HEK293 (cell line): ENCODE measurements around the gene ARHGAP6.

Source experiments
- CTCF ChIP-seq: fragments of 450-650 bp; formaldehyde crosslinking; IDR thresholded peaks from 2 replicates; pipeline ENCODE4 v1.5.1; 2016; ENCODE audit warnings: missing biosample characterization, missing genetic modification characterization
- TCF7L2 ChIP-seq: IDR thresholded peaks from 2 replicates; pipeline ENCODE4 v1.6.1; 2011; ENCODE audit warnings: low read depth, mild to moderate bottlenecking, inconsistent platforms, low read length, moderate library complexity, borderline replicate concordance
- ZBTB20 ChIP-seq: fragments of 450-650 bp; formaldehyde crosslinking; IDR thresholded peaks from 2 replicates; pipeline ENCODE4 v1.5.1; 2016; ENCODE audit warnings: missing biosample characterization, missing genetic modification characterization
- ZFP41 ChIP-seq: fragments of 450-650 bp; formaldehyde crosslinking; IDR thresholded peaks from 2 replicates; pipeline ENCODE4 v1.5.1; 2016; ENCODE audit warnings: missing biosample characterization, missing genetic modification characterization, borderline replicate concordance
- ZNF24 ChIP-seq: fragments of 450-650 bp; formaldehyde crosslinking; IDR thresholded peaks from 2 replicates; pipeline ENCODE4 v1.5.1; 2016; ENCODE audit warnings: missing biosample characterization, missing genetic modification characterization
- ZNF274 ChIP-seq, 2 experiments: fragments of 200-500 bp in 1 of 2; fragments of 450-650 bp in 1 of 2; sonication (Bioruptor generic) in 1 of 2; formaldehyde crosslinking in 1 of 2; IDR thresholded peaks; 2 replicates each; pipeline versions ENCODE4 v1.5.1 to v1.6.1; 2014 to 2016; ENCODE audit warnings: borderline replicate concordance in 1 of 2, inconsistent platforms in 1 of 2, low read length in 1 of 2, missing biosample characterization in 1 of 2, missing genetic modification characterization in 1 of 2
- ZNF433 ChIP-seq: fragments of 450-650 bp; formaldehyde crosslinking; IDR thresholded peaks from 2 replicates; pipeline ENCODE4 v1.5.1; 2016; ENCODE audit warnings: missing biosample characterization, missing genetic modification characterization, low read depth
- ZNF658 ChIP-seq: fragments of 450-650 bp; formaldehyde crosslinking; IDR thresholded peaks from 2 replicates; pipeline ENCODE4; 2016; ENCODE audit warnings: missing biosample characterization, missing genetic modification characterization
- ZSCAN18 ChIP-seq: fragments of 450-650 bp; formaldehyde crosslinking; IDR thresholded peaks from 2 replicates; pipeline ENCODE4 v1.5.1; 2016; ENCODE audit warnings: missing biosample characterization, missing genetic modification characterization
- TF ChIP-seq, protein P1 (sequence below): fragments of 450-650 bp; formaldehyde crosslinking; optimal IDR thresholded peaks from 2 replicates; pipeline ENCODE3; 2016; ENCODE audit warnings: missing biosample characterization, mild to moderate bottlenecking, missing genetic modification characterization
- TF ChIP-seq, protein P2 (sequence below): fragments of 450-650 bp; IDR thresholded peaks from 2 replicates; pipeline ENCODE4 v1.5.1; 2018; ENCODE audit warnings: missing biosample characterization, mild to moderate bottlenecking, missing genetic modification characterization
- TF ChIP-seq, protein P3 (sequence below): fragments of 450-650 bp; formaldehyde crosslinking; IDR thresholded peaks from 2 replicates; pipeline ENCODE4 v1.5.1; 2016; ENCODE audit warnings: missing biosample characterization, missing genetic modification characterization

DNA sequence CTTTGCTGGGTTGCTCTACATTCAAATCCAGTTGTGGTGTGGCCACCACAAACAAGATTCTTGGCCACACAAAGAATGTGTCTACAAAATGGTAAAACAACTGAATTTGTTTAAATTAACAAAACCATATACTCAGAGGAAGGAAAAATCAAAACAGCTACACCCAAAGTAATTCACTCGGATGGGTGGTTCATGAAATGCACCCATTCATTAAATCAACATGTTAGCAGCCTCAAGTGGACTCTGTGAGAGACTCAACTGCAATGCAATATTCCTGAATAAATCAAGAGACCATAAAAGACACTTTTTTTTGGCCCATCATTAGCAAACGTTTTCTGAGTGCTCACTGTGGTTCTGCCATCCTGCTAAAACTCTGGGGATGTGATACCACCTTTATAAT is 383.7 kb downstream of the ARHGAP6 start:
- TF ChIP-seq CTCF (tag by site-specific recombination): no peak
- TF ChIP-seq ZFP41 (tag by site-specific recombination): no peak
- no peak for TF ChIP-seq ZNF24 (tag by site-specific recombination)
- no peak for TF ChIP-seq ZNF274 (IDR thresholded peaks at IDR 0.05; ENCODE audit: low read length)
- no peak for TF ChIP-seq ZNF274 (tag by site-specific recombination; IDR thresholded peaks at IDR 0.05; ENCODE audit: borderline replicate concordance)
- no peak for TF ChIP-seq ZNF433 (tag by site-specific recombination)
- TF ChIP-seq, protein P1, sequence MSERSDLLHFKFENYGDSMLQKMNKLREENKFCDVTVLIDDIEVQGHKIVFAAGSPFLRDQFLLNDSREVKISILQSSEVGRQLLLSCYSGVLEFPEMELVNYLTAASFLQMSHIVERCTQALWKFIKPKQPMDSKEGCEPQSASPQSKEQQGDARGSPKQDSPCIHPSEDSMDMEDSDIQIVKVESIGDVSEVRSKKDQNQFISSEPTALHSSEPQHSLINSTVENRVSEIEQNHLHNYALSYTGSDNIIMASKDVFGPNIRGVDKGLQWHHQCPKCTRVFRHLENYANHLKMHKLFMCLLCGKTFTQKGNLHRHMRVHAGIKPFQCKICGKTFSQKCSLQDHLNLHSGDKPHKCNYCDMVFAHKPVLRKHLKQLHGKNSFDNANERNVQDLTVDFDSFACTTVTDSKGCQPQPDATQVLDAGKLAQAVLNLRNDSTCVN: no peak
- TF ChIP-seq ZSCAN18 (tag by site-specific recombination): no peak
- no peak for TF ChIP-seq TCF7L2
- TF ChIP-seq, protein P2, sequence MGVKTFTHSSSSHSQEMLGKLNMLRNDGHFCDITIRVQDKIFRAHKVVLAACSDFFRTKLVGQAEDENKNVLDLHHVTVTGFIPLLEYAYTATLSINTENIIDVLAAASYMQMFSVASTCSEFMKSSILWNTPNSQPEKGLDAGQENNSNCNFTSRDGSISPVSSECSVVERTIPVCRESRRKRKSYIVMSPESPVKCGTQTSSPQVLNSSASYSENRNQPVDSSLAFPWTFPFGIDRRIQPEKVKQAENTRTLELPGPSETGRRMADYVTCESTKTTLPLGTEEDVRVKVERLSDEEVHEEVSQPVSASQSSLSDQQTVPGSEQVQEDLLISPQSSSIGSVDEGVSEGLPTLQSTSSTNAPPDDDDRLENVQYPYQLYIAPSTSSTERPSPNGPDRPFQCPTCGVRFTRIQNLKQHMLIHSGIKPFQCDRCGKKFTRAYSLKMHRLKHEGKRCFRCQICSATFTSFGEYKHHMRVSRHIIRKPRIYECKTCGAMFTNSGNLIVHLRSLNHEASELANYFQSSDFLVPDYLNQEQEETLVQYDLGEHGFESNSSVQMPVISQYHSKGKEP (tag by site-specific recombination): no peak
- TF ChIP-seq ZBTB20 (tag by site-specific recombination): no peak
- no peak for TF ChIP-seq ZNF658 (tag by site-specific recombination)
- TF ChIP-seq, protein P3, sequence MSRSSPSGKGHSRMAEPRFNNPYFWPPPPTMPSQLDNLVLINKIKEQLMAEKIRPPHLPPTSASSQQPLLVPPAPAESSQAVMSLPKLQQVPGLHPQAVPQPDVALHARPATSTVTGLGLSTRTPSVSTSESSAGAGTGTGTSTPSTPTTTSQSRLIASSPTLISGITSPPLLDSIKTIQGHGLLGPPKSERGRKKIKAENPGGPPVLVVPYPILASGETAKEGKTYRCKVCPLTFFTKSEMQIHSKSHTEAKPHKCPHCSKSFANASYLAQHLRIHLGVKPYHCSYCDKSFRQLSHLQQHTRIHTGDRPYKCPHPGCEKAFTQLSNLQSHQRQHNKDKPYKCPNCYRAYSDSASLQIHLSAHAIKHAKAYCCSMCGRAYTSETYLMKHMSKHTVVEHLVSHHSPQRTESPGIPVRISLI (tag by site-specific recombination): no peak
